Activated naive CD8-positive, alpha-beta T cell (primary cell): Measurements from ENCODE around the gene TMED8.

Source experiments
- H3K27ac Mint-ChIP-seq: one replicate; pipeline ENCODE4 v1.8.0; 2021; ENCODE audit warnings: mixed read lengths
- H3K27me3 Mint-ChIP-seq: one replicate; pipeline ENCODE4 v1.8.0; 2021; ENCODE audit warnings: mixed read lengths
- H3K36me3 Mint-ChIP-seq: one replicate; pipeline ENCODE4 v1.8.0; 2021; ENCODE audit warnings: mixed read lengths
- H3K4me1 Mint-ChIP-seq: one replicate; pipeline ENCODE4 v1.8.0; 2021; ENCODE audit warnings: low read depth, mixed read lengths
- H3K4me3 Mint-ChIP-seq: one replicate; pipeline ENCODE4 v1.8.0; 2021; ENCODE audit warnings: mild to moderate bottlenecking, mixed read lengths
- H3K9me3 Mint-ChIP-seq: one replicate; pipeline ENCODE4 v1.8.0; 2021; ENCODE audit warnings: low read depth, mixed read lengths

The TMED8 gene

GRCh38 chr14:77378701-77379100 is 1.8 kb upstream of the TMED8 start:
- Mint-ChIP-seq H3K9me3 (no peaks in the 10 kb centered on the region), H3K36me3 (peaks cover 6% of the 10 kb centered on the region), H3K27me3 (no peaks in the 10 kb centered on the region), H3K27ac (no peak overlapping the region), H3K4me1 (peaks cover 22% of the 10 kb centered on the region), H3K4me3 (no peak overlapping the region)

GRCh38 chr14:77377502-77377844 is 579 bp upstream of the TMED8 start:
- Mint-ChIP-seq H3K4me3 (no peak overlapping the region), H3K27me3 (no peaks in the 10 kb centered on the region), H3K4me1 (peaks cover 31% of the 10 kb centered on the region), H3K36me3 (peaks cover 7% of the 10 kb centered on the region), H3K9me3 (no peaks in the 10 kb centered on the region), H3K27ac (no peak overlapping the region)

GRCh38 chr14:77375973-77376770 is 722 bp downstream of the TMED8 start:
- H3K4me3 Mint-ChIP-seq, result peak overlapping the region; percentile 93
- peak overlapping the region; percentile 90 for H3K27ac Mint-ChIP-seq
- peaks cover 37% of the 10 kb centered on the region for H3K4me1 Mint-ChIP-seq
- H3K27me3 Mint-ChIP-seq, result no peaks in the 10 kb centered on the region
- H3K9me3 Mint-ChIP-seq, result no peaks in the 10 kb centered on the region
- peaks cover 7% of the 10 kb centered on the region for H3K36me3 Mint-ChIP-seq

- Mint-ChIP-seq H3K4me1 (peaks cover 37% of the 10 kb centered on the region), H3K9me3 (no peaks in the 10 kb centered on the region), H3K4me3 (peak overlapping the region; percentile 93), H3K27ac (peak overlapping the region; percentile 90), H3K36me3 (peaks cover 7% of the 10 kb centered on the region), H3K27me3 (no peaks in the 10 kb centered on the region)
Measured at GRCh38 chr14:77375164-77375950, 1.5 kb downstream of the TMED8 start.

- Mint-ChIP-seq H3K4me3 (no peak overlapping the region), H3K36me3 (peaks cover 7% of the 10 kb centered on the region), H3K27ac (no peak overlapping the region), H3K27me3 (no peaks in the 10 kb centered on the region), H3K4me1 (peaks cover 49% of the 10 kb centered on the region), H3K9me3 (no peaks in the 10 kb centered on the region)
Measured at GRCh38 chr14:77372304-77372841, 4.5 kb downstream of the TMED8 start.

- Mint-ChIP-seq H3K36me3 (peaks cover 6% of the 10 kb centered on the region), H3K27me3 (no peaks in the 10 kb centered on the region), H3K9me3 (no peaks in the 10 kb centered on the region), H3K4me1 (peaks cover 31% of the 10 kb centered on the region), H3K27ac (no peak overlapping the region), H3K4me3 (no peak overlapping the region)
Measured at GRCh38 chr14:77369285-77369684, 7.6 kb downstream of the TMED8 start.

- H3K4me1 Mint-ChIP-seq, result peaks cover 7% of the 10 kb centered on the region
- H3K27ac Mint-ChIP-seq, result no peak overlapping the region
- no peak overlapping the region for H3K4me3 Mint-ChIP-seq
- H3K36me3 Mint-ChIP-seq, result peaks cover 3% of the 10 kb centered on the region
- no peaks in the 10 kb centered on the region for H3K27me3 Mint-ChIP-seq
- H3K9me3 Mint-ChIP-seq, result no peaks in the 10 kb centered on the region
Measured at GRCh38 chr14:77364146-77364545, 12.7 kb downstream of the TMED8 start.

GRCh38 chr14:77359626-77360025 is 17.3 kb downstream of the TMED8 start:
- Mint-ChIP-seq H3K27ac (no peak overlapping the region), H3K4me1 (peaks cover 4% of the 10 kb centered on the region), H3K9me3 (no peaks in the 10 kb centered on the region)

GRCh38 chr14:77356899-77357298 is 20.0 kb downstream of the TMED8 start:
- no peak overlapping the region for H3K4me3 Mint-ChIP-seq
- H3K4me1 Mint-ChIP-seq, result peaks cover 2% of the 10 kb centered on the region
- no peaks in the 10 kb centered on the region for H3K27me3 Mint-ChIP-seq
- H3K27ac Mint-ChIP-seq, result no peak overlapping the region
- no peaks in the 10 kb centered on the region for H3K9me3 Mint-ChIP-seq
- H3K36me3 Mint-ChIP-seq, result peaks cover 3% of the 10 kb centered on the region

More at GRCh38 chr14:77359626-77360025, 17.3 kb downstream of the TMED8 start:
- no peak overlapping the region for H3K4me3 Mint-ChIP-seq
- peaks cover 3% of the 10 kb centered on the region for H3K36me3 Mint-ChIP-seq
- H3K27me3 Mint-ChIP-seq, result no peaks in the 10 kb centered on the region

GRCh38 chr14:77355811-77356210 is 21.1 kb downstream of the TMED8 start:
- H3K4me1 Mint-ChIP-seq, result no peaks in the 10 kb centered on the region
- no peak overlapping the region for H3K27ac Mint-ChIP-seq
- no peak overlapping the region for H3K4me3 Mint-ChIP-seq
- H3K9me3 Mint-ChIP-seq, result no peaks in the 10 kb centered on the region
- no peaks in the 10 kb centered on the region for H3K27me3 Mint-ChIP-seq
- peaks cover 3% of the 10 kb centered on the region for H3K36me3 Mint-ChIP-seq

GRCh38 chr14:77353469-77354141 is 23.3 kb downstream of the TMED8 start:
- H3K36me3 Mint-ChIP-seq, result peaks cover 7% of the 10 kb centered on the region
- H3K4me1 Mint-ChIP-seq, result no peaks in the 10 kb centered on the region
- H3K9me3 Mint-ChIP-seq, result no peaks in the 10 kb centered on the region
- H3K4me3 Mint-ChIP-seq, result no peak overlapping the region
- no peak overlapping the region for H3K27ac Mint-ChIP-seq
- no peaks in the 10 kb centered on the region for H3K27me3 Mint-ChIP-seq

- Mint-ChIP-seq H3K4me1 (no peaks in the 10 kb centered on the region), H3K27me3 (no peaks in the 10 kb centered on the region), H3K36me3 (peaks cover 12% of the 10 kb centered on the region), H3K27ac (no peak overlapping the region), H3K4me3 (no peak overlapping the region), H3K9me3 (no peaks in the 10 kb centered on the region)
Measured at GRCh38 chr14:77347751-77348150, 29.1 kb downstream of the TMED8 start.

- no peak overlapping the region for H3K27ac Mint-ChIP-seq
- no peak overlapping the region for H3K4me3 Mint-ChIP-seq
- no peaks in the 10 kb centered on the region for H3K9me3 Mint-ChIP-seq
- H3K36me3 Mint-ChIP-seq, result peaks cover 16% of the 10 kb centered on the region
- H3K27me3 Mint-ChIP-seq, result no peaks in the 10 kb centered on the region
- no peaks in the 10 kb centered on the region for H3K4me1 Mint-ChIP-seq
Measured at GRCh38 chr14:77346495-77346894, 30.4 kb downstream of the TMED8 start.

GRCh38 chr14:77344377-77344996 is 32.4 kb downstream of the TMED8 start:
- Mint-ChIP-seq H3K27me3 (no peaks in the 10 kb centered on the region), H3K4me1 (no peaks in the 10 kb centered on the region), H3K36me3 (peaks cover 20% of the 10 kb centered on the region), H3K27ac (no peak overlapping the region), H3K9me3 (no peaks in the 10 kb centered on the region), H3K4me3 (no peak overlapping the region)
